HG03045 (cell line): ENCODE results near the gene IL17D.
"Not testable (repeated sequence)": the region's sequence is repeated elsewhere in the genome, so short reads cannot be mapped to it uniquely, and the experiment has no call there.

ENCODE experiments used
- ATAC-seq: cut with Tn5 transposase; IDR thresholded peaks from one replicate; pipeline ENCODE4 v1.9.1; 2021; ENCODE audit warnings: mild to moderate bottlenecking, moderate library complexity; ENCODE audit not compliant: unreplicated experiment

Gene IL17D

DNA sequence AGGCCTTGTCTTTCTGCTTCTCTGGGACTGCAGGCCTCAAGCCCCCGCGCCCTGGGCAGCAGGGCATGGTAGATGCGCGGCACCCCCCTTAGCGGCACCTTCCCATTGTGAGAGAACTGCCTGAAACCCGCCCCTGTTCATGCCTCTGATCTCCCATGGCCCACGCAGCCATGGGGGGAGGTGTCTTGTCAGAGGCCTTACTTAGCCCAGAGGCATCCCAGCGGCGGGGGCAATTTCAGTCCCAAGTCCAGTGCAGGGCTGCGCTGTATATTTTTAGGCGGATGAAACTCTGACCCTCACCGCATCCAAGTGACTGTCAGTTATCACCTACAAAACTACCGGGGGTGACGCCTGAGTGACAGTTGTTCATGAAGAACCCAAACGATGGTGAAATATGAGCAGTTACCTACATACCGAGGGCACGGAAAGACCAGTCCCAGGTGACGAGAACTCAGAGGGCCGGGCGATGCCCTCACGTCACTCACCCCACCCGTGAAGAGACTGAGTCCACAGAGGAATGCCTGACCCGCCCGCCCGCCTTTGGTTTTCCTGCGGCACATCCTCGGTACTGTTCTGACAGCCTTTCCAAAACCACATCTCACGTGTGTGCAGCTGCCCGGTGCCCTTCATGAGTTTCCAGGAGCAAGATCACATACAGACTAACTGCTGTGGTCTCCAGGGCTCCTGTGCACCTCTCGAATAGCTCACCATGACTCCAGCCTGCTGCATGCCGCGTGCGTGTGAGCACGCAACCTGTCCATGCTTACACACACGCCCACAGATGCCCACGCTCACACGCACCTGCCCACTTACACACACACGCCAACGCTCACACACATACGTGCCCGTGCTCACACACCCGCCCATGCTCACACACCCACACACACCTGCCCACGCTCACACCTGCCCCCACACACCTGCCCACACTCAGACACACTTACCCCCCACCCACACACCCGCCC lies 14.4 kb downstream of the IL17D start:
- ATAC-seq: no peak

DNA sequence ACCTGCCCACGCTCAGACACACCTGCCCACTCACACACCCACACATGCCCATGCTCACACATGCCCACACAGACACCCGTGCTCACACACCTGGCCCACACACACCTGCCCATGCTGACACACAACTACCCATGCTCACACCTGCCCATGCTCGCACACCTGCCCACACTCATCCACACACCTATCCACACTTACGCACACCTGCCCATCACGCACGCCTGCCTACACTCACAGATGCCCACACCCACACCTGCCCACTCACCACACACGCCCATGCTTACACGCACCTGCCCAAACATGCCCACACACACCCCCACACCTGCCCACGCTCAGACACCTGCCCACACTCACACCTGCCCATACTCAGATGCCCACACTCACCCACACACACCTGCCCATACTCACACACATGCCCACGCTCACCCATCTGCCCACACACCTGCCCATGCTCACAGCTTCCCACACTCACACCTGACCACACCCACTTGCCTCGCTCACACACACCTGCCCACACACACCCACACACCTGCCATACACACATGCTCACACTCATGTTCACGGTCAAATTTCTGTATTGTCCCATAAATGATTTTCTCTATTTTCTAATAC lies 15.6 kb downstream of the IL17D start:
- no peak for ATAC-seq

DNA sequence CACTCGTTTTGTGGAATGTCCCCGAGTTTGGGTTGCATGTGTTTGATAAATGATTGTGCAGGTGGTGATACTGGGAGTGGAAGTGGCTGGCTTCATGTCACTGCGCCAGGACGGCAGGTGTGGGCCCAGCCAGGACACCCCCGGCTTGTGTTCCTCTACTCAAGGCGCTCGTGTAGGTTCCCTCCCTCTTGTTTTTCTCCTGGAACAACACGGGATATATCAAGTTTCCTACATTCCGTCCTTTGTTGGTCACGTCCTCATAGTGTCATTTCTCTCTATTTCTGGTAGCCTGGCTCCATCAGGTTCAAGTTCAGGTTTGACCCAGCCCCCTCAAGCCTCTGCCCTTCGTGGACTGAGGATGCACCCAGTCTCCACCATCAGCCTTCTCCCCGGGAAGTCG lies 16.3 kb downstream of the IL17D start:
- no peak for ATAC-seq

DNA sequence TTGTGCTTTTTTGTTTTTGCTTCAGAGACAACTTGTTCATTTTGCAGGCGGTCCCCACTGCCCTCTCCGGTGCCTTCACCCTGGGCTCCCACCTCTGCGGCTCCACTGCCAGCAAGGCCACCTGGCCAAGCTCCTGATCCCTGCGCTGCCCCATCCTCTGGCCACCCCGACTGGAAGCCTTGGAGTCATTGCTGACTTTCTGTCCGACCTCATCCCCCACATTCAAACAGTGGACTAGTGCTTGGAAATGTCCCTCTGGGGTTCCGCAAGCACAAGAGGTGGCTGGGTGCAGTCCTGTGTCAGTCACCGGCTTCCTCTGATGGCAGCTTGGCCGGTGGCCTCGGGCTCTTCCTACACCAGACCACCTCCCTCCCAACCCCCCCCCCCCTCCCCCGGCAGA lies 17.0 kb downstream of the IL17D start:
- no peak for ATAC-seq

DNA sequence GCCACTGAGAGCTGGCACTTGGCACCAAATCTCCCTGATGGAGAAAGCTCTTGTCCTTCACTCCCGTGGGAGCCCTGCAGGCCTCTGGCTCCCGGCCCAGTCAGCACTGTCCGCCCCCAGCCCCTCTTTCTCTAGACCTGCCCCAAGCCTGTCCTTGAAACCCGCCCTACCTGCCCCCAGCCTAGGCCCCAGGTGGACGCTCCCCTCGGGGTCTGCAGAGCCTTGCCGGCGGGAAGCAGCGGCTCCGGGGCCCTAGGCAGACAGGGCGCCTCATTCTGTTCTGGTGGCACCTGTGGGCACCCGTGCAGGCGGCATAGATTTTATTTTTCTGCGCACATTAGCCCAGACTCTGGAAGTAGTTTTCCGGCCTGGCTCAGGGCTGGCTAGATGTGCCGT lies 17.6 kb downstream of the IL17D start:
- ATAC-seq: no peak

DNA sequence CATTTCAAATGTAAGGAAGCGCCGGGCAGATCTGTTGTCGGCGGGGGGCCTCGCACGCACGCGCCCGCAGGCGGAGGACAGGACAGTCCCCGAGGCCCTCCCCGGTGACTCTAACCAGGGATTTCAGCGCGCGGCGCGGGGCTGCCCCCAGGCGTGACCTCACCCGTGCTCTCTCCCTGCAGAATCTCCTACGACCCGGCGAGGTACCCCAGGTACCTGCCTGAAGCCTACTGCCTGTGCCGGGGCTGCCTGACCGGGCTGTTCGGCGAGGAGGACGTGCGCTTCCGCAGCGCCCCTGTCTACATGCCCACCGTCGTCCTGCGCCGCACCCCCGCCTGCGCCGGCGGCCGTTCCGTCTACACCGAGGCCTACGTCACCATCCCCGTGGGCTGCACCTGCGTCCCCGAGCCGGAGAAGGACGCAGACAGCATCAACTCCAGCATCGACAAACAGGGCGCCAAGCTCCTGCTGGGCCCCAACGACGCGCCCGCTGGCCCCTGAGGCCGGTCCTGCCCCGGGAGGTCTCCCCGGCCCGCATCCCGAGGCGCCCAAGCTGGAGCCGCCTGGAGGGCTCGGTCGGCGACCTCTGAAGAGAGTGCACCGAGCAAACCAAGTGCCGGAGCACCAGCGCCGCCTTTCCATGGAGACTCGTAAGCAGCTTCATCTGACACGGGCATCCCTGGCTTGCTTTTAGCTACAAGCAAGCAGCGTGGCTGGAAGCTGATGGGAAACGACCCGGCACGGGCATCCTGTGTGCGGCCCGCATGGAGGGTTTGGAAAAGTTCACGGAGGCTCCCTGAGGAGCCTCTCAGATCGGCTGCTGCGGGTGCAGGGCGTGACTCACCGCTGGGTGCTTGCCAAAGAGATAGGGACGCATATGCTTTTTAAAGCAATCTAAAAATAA lies 18.2 kb downstream of the IL17D start:
- no peak for ATAC-seq

DNA sequence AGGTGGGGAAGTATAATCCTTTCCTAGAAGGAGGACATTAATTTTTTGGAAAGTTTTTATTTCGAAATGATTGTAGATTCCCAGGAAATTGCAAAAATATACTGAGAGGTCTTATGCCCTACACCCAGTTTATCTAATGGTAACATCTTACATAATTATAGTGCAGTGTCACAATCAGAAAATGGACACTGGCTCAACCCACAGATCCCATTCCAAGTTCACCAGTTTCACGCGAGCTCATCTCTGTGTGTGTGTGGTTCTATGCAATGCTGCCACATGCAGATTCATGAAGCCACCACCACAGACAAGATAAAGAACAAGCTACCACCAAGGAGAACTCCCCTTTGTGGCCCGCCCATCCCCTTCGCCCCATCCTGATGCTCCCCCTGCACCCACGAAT lies 24.4 kb downstream of the IL17D start:
- no peak for ATAC-seq

DNA sequence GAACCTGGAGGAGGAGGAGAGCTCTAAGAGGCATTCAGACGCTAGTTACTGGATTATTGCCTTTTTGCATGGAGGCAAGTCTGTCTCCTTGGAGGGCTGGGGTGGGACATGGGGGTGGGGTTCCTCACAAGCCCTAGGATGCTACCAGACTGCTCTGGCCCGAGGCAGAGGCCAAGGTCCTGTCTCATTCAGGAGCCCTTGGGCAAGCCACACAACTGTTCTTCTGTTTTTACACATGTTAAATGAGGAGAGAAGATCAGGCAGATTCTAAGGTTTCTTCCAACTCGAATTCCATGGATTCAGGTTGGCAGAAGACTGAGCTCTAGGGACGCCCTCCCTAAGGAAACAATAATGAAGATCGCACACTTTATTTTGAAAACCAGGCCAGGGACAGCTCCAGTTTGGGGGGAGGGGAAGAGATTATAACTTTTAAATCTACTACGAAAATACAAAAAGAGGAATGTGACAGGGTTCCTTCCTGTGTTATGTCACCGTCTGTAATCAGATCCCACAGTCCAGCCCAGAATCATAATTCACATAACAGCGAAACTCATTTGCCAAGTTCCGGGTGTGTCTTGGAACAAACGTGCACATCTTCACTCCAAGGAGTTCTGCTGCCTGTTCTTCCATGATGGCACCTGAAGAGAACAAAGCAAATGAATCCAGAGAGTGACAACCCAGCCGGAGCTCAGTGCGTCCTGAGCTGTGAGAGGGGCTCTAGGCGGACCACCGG lies 25.2 kb downstream of the IL17D start:
- ATAC-seq: no peak

DNA sequence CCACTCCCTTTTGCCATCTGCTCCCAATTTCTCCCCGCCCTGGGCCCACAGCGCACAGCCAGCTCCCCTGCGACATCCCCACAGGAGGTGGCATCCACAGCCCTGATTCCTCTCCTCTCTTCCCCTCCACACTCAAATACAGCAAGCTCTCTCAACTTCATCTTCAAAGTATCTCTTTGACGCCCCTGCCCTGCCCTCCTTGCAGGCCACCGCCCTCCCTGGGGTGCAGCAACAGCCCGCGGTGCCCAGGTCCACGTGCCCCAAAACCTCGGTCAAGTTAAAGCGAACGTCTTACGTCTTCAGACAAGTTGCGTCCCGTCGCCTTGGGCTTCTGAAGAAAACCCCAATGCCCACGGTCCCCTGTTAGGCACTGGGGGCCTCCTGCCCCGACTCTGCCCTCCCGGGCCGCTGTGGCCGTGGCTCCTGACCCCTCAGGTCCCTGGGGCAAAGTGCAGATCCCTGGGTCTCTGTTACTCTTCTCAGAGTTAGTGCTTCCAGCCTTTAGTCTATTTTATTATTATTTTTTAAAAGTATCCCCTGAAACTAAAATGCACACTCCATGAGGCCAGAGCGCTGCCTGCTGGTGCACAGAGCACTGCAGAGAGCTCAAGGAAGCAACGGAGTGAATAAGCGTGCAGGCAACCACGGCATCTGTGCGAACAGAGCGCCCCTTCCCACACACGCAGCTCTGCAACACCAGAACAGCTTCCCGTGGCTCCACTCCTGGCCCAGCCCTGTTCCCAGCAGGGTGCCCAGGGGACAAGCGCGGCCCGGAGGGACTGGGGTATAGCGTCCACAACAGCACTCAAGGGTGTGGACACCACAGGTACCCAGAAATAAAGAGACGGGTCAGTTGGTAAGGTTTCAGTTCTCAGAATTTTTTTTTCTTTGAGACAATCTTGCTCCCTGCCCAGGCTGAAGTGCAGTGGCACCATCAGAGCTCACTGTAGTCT lies 26.4 kb downstream of the IL17D start:
- ATAC-seq: no peak

DNA sequence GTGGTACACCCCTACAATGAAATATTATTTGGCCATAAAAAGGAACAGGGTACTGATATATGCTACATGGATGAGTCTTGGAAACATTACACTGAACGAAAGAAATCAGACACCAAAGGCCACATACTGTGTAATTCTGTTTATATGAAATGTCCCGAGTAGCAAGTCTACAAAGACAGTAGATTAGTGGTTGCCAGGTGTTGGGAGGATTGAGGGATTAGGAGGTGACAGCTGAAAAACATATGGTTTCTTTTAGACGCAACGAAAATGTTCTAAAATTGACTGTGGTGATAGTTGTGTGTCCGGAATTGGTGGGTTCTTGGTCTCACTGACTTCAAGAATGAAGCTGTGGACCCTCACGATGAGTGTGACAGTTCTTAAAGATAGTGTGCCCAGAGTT lies 35.1 kb downstream of the IL17D start:
- no peak for ATAC-seq

DNA sequence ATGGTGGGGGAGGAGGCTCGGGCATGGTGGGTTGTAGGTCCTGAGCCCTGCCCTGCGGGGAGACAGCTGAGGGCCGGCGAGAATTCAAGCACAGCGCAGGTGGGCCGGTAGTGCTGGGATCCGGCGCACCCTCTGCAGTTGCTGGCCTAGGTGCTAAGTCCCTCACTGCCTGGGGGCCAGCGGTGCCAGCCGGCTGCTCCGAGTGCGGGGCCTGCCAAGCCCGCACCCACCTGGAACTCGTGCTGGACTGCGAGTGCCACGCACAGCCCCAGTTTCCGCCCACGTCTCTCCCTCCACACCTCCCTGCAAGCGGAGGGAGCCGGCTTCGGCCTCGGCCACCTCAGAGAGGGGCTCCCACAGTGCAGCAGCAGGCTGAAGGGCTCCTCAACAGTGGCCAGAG lies 36.5 kb downstream of the IL17D start:
- ATAC-seq: no peak

DNA sequence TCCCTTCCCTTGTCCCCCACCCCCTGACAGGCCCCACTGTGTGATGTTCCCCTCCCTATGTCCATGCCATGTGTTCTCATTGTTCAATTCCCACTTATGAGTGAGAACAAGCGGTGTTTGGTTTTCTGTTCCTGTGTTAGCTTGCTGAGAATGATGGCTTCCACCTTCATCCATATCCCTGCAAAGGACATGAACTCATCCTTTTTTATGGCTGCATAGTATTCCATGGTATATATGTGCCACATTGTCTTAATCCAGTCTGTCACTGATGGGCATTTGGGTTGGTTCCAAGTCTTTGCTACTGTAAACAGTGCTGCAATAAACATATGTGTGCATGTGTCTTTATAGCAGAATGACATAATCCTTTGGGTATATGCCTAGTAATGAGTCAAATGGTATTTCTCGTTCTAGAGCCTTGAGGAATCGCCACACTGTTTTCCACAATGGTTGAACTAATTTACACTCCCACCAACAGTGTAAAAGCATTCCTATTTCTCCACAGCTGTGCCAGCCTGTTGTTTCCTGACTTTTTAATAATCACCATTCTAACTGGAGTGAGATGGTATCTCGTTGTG lies 40.4 kb downstream of the IL17D start:
- ATAC-seq: not testable (repeated sequence)

DNA sequence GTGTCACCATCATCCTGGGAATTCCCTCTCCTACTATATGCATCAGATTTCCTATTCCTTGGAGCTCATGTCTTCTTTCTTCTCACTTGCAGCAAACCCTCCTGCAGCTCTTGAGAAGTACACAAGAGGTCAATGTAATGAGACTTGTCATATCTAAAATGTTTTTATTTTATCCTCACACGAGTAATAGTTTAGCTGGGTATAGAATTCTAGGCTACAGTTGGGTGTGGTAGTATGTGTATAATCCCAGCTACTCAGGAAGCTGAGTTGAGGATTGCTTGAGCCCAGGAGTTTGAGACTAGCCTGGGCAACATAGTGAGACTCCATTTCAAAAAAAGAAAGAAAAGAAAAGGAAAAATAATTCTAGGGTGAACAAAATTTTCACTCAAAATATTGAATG lies 45.9 kb downstream of the IL17D start:
- ATAC-seq: no peak

DNA sequence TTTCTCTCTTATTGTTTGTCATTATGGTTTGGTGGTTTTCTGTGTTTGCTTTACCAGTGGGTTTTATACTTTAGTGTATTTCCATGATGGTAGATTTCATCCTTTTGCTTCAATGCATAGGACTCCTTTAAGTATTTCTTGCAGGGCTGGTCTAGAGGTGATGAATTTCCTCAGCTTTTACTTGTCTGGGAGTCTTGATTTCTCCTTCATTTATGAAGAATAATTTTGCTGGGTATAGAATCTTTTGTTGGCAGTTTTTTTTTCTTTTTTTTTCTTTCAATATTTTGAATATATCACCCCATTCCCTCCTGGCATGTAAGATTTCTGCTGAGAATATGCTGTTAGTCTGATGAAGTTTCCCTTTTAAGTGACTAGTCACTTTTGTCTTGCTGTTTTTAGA lies 50.5 kb downstream of the IL17D start:
- ATAC-seq: no peak

DNA sequence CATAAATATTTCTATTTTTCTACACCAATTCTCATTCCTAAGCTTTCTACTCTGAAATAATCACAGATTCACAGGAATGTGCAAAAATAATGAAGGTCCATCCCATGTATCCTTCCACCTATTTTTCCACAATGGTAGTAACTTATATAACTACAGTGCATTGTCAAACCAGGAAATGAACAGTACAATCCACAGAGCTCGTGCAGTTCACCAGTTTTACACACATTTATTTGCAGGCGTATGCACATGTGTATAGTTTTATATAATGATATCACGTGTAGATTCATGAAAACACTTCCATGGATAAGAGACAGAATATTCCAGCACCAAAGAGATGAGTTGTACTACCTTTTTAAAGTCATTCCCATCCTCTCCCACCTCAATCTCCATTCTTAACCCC lies 57.4 kb downstream of the IL17D start:
- ATAC-seq: no peak

DNA sequence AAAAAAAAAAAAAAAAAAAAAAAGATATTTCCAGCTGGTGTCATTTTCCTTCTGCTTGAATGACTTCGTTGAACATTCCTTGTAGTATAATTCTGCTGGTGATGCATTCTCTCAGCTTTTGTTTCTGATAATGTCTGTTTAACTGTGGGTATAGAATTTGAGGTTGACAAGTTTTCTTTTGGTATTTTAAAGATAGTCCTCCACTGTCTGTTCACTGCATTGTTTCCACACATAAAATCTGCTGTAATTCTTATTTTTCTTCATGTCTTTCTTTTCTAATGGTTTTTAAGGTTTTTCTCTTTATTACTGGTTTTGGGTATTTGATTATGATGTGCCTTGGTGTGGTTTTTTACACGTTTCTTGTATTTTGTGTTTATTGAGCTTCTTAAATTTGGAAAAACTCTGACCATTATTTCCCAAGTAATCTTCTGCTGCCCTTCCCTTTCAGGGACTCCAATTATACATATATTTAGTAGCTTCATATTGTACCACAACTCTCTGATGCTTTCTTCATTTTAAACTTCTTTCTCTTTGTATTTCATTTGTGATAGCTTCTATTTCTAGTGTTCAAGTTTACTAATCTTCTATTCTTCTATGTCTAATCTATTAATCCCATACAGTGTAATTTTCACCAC lies 63.9 kb downstream of the IL17D start:
- ATAC-seq: no peak

DNA sequence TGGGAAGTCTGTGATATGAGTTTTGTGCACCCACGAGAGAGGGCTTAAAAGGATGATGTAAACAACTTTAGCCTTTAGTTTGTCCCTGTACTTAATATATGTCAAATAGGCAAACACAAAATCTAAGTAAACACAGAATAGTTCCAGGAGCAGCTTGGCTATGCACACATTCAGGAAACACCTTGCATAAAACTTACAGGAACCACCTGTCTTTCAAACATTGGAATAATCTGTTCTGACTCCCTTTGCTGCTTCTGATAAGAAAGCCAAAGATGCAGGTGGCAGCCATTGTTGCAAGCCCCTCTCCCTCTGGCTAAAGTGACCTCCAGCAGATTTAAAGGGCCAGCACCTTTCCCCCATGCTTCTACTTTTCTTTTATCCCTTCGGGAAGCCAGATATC lies 65.6 kb downstream of the IL17D start:
- no peak for ATAC-seq

DNA sequence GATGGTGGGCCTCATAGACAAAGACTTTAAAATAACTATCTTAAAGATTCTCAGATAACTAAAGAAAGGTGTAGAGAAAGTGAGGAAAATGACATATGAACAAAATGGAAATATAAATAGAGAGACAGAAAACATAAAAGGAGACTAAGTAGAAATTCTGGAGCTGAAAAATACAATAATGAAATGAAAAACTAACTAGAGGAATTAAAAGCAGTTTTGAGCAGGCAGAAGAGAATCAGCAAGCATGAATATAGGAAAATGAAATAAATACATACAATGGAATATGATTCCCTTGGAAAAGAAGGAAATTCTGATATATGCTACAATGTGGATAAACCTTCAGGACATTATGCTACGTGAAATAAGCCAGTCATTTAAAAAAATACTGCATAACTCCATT lies 66.3 kb downstream of the IL17D start:
- no peak for ATAC-seq
